Sciatic nerve (tissue), 2 donors: ENCODE data around the gene DUSP22. TPM values are rescaled to one million over a fixed set of nuclear protein-coding genes. Genes with fewer than 3 reads are reported as not detected.

ENCODE experiments used
- ATAC-seq: fragments of 200-7000 bp; cut with Tn5 transposase; one replicate; pipeline ENCODE4 v1.9.1; 2020; ENCODE audit warnings: mild to moderate bottlenecking, moderate library complexity
- DNase-seq: peaks from one replicate; pipeline ENCODE4 v3.0.0-alpha.2; 2020; ENCODE audit warnings: low spot score
- intact Hi-C: fragments of 100-400 bp; cut with DNase I; formaldehyde crosslinking; loops from one replicate; pipeline ENCODE4 v1.14.2; 2022
- total RNA-seq: library from RNA; stranded (reverse); fragmentation: NEBNext Ultra II Directional; extraction: Animal tissue kit (Norgen Biotek cat#: 25700); gene quantifications from one replicate; pipeline ENCODE4 v1.2.1, GENCODE V29; 2021
- donor health status: DM: no; HTN: no; CAD: no.
- donor health status: DM: no; HTN: no; CAD: no.

The DUSP22 gene
- total RNA-seq, 1 donor from 2014 or later = 62.2 TPM

- DNase-seq (peak; percentile 70), ATAC-seq (peak; percentile 79)
- intact Hi-C loops = no loop called here
Observed at GRCh38 chr6:329888-330691, 37.8 kb downstream of the DUSP22 start.

DNA sequence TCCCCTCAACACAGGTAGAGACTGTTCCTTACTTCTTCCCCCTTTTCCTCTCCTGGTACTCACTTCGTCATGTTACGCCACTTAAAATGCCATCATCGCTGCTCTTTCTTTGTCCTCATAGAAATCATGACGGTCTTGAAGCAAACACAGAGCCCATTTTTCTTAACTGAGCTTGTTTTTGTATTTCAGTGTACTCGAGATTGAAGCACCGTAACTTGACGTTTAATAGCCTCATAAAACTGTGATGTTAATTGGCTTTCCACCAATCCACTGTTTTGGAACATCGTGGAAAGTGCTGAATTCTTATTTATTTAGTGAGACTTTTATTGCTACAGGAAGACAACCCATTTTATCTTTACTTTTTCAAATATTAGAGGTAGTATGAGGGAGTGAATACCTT lies 38.7 kb downstream of the DUSP22 start:
- intact Hi-C loops = no loop called here
- ATAC-seq (no peak), DNase-seq (no peak)

GRCh38 chr6:331622-332521 lies 39.6 kb downstream of the DUSP22 start:
- DNase-seq = peak; percentile 60
- intact Hi-C loops = no loop called here
- no peak for ATAC-seq

DNA sequence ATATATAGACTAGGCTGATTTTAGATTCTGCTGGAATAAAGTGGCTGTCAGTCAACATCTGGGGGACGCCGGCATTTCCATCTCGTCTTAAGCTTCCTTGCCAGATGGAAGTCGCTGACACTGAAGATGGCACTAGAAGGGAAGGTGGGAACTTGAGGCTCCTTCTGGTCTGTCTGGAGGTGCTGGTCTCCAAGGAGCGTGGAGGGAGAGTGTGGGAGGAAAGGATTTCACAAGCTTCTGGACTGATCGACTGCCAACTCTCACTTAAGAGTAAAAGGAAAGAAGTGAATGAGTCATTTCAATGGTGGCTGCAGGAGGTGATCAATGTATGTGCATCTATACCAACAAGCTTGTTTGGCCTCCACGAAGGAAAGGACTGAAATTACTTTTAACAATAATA lies 40.4 kb downstream of the DUSP22 start:
- ATAC-seq = no peak
- DNase-seq = peak; percentile 58
- intact Hi-C loops = no loop called here

DNA sequence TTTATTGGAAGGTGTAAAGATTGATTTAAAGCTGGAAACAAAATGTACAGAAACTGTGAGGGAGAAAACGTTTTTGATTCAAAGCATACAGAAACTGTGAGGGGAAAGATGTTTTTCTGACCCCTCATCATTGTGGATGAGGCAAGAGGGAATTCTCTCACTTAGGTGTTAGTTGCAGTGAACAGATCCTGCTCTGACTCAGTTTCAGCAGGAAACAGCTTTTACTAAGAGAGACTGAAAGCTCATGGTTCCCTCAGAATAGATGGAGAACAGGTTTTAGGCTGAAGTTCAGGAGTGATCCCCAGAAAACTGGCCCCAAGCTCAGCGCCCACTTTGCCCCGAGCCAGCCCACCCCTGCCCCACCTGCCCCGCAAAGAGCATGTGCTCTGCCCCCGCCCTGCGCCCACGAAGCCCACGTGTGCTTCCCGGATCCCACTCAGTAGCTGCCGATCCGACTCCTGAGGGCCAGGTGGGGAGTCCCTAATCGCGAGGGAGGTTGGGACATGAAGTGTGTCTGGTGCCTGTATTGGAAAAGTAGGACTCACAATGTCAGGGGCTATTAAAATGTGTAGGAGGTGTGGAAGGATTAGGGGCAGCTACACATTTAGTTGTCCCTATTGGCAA lies 41.2 kb downstream of the DUSP22 start:
- ATAC-seq = no peak
- intact Hi-C loops = no loop called here
- peak; percentile 59 for DNase-seq

GRCh38 chr6:334536-335510 lies 42.5 kb downstream of the DUSP22 start:
- ATAC-seq (no peak), DNase-seq (no peak)
- intact Hi-C loops = no loop called here

- DNase-seq (no peak), ATAC-seq (no peak)
- intact Hi-C loops = no loop called here
Observed at GRCh38 chr6:335572-335971, 43.3 kb downstream of the DUSP22 start.

GRCh38 chr6:336159-337114 lies 44.1 kb downstream of the DUSP22 start:
- ATAC-seq (peak; percentile 48), DNase-seq (no peak)
- intact Hi-C loops = no loop called here

GRCh38 chr6:337805-338368 lies 45.6 kb downstream of the DUSP22 start:
- ATAC-seq (no peak), DNase-seq (no peak)
- intact Hi-C loops = no loop called here

DNA sequence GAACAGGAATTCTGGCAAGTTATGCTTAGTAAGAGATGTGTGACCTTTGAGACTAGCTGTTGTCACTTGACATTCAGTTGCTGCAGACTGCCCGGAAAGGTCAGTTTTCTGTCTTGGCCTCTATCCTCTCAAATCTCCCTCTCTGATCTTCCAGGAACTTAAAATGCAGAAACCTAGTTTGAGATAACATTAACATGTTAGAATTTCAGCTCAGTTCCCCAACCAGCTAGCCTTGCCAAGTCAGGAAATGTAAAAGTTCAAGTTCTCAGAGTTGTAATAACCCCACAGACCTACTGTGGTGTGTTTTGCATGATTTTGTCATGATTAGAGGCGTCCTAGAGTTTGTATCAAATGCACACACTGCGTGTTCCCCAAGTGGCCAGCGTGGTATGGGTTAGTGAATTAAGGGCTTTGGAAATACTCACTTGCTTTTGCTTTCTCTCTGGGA lies 46.6 kb downstream of the DUSP22 start:
- DNase-seq = no peak
- intact Hi-C loops = no loop called here
- no peak for ATAC-seq

DNA sequence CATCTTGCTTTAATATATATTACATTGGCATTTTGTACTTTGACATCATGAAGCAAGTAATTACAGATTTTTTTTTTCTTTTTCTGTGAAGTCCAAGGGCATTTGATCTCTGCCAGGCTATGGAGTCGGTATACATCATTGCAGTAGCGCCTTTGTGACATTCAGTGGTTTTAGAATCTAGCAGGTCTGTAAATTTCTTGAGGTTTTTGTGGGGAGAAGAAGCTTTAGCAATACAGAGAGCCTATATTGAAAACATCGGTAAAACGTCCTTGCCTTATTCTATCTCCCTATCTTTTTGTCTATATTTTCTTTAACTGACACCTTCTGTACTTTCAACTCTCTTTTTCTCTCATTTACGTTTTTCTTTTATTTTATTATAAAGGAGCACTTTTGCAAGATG lies 47.2 kb downstream of the DUSP22 start:
- intact Hi-C loops = no loop called here

GRCh38 chr6:340186-340955 lies 48.1 kb downstream of the DUSP22 start:
- intact Hi-C loops = no loop called here
- DNase-seq = peak; percentile 63
- no peak for ATAC-seq

More for the DNA sequence above, 47.2 kb downstream of the DUSP22 start:
- ATAC-seq (no peak), DNase-seq (no peak)

GRCh38 chr6:340991-341827 lies 48.9 kb downstream of the DUSP22 start:
- DNase-seq = peak; percentile 69
- intact Hi-C loops = no loop called here
- ATAC-seq = peak; percentile 67

DNA sequence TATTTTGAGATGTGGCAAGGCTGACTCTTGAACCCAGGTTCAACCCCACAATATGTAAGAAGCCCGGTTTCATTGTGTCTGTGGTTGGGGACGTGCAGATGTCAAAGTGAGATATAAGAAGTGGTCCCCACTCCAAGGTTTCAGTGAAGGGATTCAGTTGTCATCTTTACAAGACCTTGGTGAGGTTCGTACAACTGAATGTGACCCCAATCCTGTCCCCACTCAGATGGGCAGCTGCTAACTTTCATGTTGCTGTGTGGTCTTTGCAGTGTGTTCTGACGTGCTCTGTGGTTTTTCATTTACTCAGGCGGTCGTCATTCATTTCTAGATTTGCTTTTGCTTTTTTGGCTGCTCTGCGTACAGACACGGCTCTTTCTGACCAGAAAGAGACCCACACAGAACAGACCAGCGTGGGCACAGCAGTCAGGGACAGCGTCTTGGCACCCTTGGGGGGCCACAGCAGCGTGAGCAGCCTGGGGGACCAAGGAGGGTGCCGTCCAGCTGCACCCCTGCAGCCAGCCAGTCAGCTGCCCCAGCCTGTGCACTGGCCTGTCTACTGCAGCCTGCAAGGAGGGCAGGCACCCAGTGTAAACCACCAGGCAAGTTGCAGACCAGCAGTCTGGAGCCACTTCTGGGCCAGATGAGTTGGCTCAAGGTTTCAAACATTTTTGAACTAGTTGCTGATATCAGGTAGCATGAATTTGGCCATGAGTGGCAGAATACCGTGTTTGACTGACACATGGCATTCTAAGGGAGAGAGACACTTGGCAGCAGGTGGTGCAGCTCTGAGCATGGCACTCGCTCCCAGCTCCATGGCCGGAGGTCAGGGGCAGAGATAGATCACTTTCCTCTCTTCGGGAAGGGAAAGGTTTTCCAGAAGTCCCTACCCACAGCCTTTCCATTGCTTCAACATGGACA lies 49.9 kb downstream of the DUSP22 start:
- intact Hi-C loops = no loop called here
- DNase-seq (no peak), ATAC-seq (no peak)

GRCh38 chr6:342832-343179 lies 50.5 kb downstream of the DUSP22 start:
- ATAC-seq (no peak), DNase-seq (no peak)
- intact Hi-C loops = no loop called here
